Measurements from ENCODE around the gene ISYNA1.

GRCh38 chr19:18424122-18424889, 13.6 kb downstream of the ISYNA1 start:
- TF ChIP-seq CTCF (IDR thresholded peaks at IDR 0.05) (no peak), EZH2 (IDR thresholded peaks at IDR 0.05) (no peak), EZH2phosphoT487 (IDR thresholded peaks at IDR 0.05) (no peak)
